Measurements from ENCODE around the gene RAB3IL1.

GRCh38 chr11:61914471-61915171, 2.7 kb downstream of the RAB3IL1 start:
- TF ChIP-seq POLR2A (IDR thresholded peaks at IDR 0.05), result no peak
- TF ChIP-seq, protein P1, sequence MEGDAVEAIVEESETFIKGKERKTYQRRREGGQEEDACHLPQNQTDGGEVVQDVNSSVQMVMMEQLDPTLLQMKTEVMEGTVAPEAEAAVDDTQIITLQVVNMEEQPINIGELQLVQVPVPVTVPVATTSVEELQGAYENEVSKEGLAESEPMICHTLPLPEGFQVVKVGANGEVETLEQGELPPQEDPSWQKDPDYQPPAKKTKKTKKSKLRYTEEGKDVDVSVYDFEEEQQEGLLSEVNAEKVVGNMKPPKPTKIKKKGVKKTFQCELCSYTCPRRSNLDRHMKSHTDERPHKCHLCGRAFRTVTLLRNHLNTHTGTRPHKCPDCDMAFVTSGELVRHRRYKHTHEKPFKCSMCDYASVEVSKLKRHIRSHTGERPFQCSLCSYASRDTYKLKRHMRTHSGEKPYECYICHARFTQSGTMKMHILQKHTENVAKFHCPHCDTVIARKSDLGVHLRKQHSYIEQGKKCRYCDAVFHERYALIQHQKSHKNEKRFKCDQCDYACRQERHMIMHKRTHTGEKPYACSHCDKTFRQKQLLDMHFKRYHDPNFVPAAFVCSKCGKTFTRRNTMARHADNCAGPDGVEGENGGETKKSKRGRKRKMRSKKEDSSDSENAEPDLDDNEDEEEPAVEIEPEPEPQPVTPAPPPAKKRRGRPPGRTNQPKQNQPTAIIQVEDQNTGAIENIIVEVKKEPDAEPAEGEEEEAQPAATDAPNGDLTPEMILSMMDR (IDR thresholded peaks at IDR 0.05), result no peak
